Gastroesophageal sphincter (tissue), 4 donors: ENCODE results near the gene CCDC92. TPM values are rescaled to one million over a fixed set of nuclear protein-coding genes. Genes with fewer than 3 reads are reported as not detected.

ENCODE experiments used
- ATAC-seq: fragments of 150-250 bp; one replicate; pipeline ENCODE4 v1.9.1; 2016; ENCODE audit warnings: mild to moderate bottlenecking, moderate library complexity
- H3K27ac ChIP-seq, 4 donors: fragments of 200-600 bp; sonication (generic) in 3 of 4; 1 replicate in 3 of 4; 2 replicates in 1 of 4; pipeline ENCODE4 v1.5.1; 2016 to 2019
- H3K27me3 ChIP-seq: fragments of 200-600 bp; sonication (generic); one replicate; pipeline ENCODE4 v1.5.1; 2019
- H3K36me3 ChIP-seq, 2 donors: fragments of 200-600 bp; sonication (generic); one replicate each; pipeline ENCODE4 v1.5.1; 2019; ENCODE audit warnings: control low read depth in 1 of 2
- H3K4me1 ChIP-seq, 3 donors: fragments of 200-600 bp; sonication (generic); 1 replicate in 2 of 3; 2 replicates in 1 of 3; pipeline ENCODE4 v1.5.1; 2016 to 2019; ENCODE audit warnings: control low read depth in 2 of 3
- H3K4me3 ChIP-seq, 2 donors: fragments of 200-600 bp; sonication (generic); one replicate each; pipeline ENCODE4 v1.5.1; 2019; ENCODE audit warnings: mild to moderate bottlenecking in 1 of 2, moderate library complexity in 1 of 2
- H3K9me3 ChIP-seq, 3 donors: fragments of 200-600 bp; sonication (generic); one replicate each; pipeline ENCODE4 v1.5.1; 2017 to 2019; ENCODE audit warnings: control low read depth in 2 of 3
- CTCF ChIP-seq, 4 experiments: fragments of 200-600 bp in 2 of 4; fragments of 450-650 bp in 2 of 4; sonication (generic) in 1 of 4; IDR thresholded peaks; one replicate each; pipeline ENCODE4 v1.5.1; 2017 to 2019; ENCODE audit warnings: antibody characterized with exemption in 4 of 4, mild to moderate bottlenecking in 2 of 4, moderate library complexity in 2 of 4
- EP300 ChIP-seq: sonication (generic); formaldehyde crosslinking; IDR thresholded peaks from one replicate; pipeline ENCODE4 v1.6.1; 2017; ENCODE audit warnings: antibody characterized with exemption, mild to moderate bottlenecking
- POLR2A ChIP-seq, 2 donors: fragments of 450-650 bp; IDR thresholded peaks; one replicate each; pipeline ENCODE4 v1.6.1; 2017; ENCODE audit warnings: antibody characterized with exemption in 2 of 2, mild to moderate bottlenecking in 2 of 2, moderate library complexity in 1 of 2
- POLR2AphosphoS5 ChIP-seq: sonication (generic); formaldehyde crosslinking; IDR thresholded peaks from one replicate; pipeline ENCODE4 v1.6.1; 2017; ENCODE audit warnings: antibody characterized with exemption
- WGBS, 2 donors: methylation state at CpG; one replicate each; pipeline ENCODE4 v1.1.5; 2018; ENCODE audit warnings: low coverage in 1 of 2; 5-methylcytosine and 5-hydroxymethylcytosine counted together
- total RNA-seq, 4 donors: library from RNA; depleted of rRNA; stranded (reverse); fragments of >200 nt; gene quantifications; one replicate each; pipeline ENCODE4 v1.1.0, GENCODE V29; 2016

The CCDC92 gene
- total RNA-seq, 4 donors from 2014 or later, result 26.2 to 74.3 (median 34.2) TPM

GRCh38 chr12:123908884-123909725, 63.5 kb downstream of the CCDC92 start:
- no peak for ATAC-seq
- H3K9me3 ChIP-seq, result no peaks in the 10 kb centered on the region
- peaks cover 5% of the 10 kb centered on the region for H3K27me3 ChIP-seq
- H3K4me1 ChIP-seq, result no peaks in the 10 kb centered on the region
- H3K36me3 ChIP-seq, result no peaks in the 10 kb centered on the region
- no peak overlapping the region for H3K4me3 ChIP-seq
- WGBS, 2 donors, result 76 to 82% methylated on average over 9 to 20 of the region's 37 CpGs
- H3K27ac ChIP-seq, result no peak overlapping the region
- TF ChIP-seq CTCF (IDR thresholded peaks at IDR 0.05) (no peak), POLR2A (IDR thresholded peaks at IDR 0.05) (no peak)

- H3K9me3 ChIP-seq, result no peaks in the 10 kb centered on the region
- no peak for TF ChIP-seq EP300
- TF ChIP-seq POLR2AphosphoS5, result no peak
- no peak for TF ChIP-seq CTCF (IDR thresholded peaks at IDR 0.05)
- no peak for TF ChIP-seq POLR2A (IDR thresholded peaks at IDR 0.05)
- no peak for ATAC-seq
- peak overlapping the region in 1 of 4 donors; percentile 47 for H3K27ac ChIP-seq
- 50 to 53% methylated on average over 6 to 10 of the region's 12 CpGs for WGBS, 2 donors
- H3K4me1 ChIP-seq, result no peaks in the 10 kb centered on the region
- no peak overlapping the region for H3K4me3 ChIP-seq
- H3K27me3 ChIP-seq, result peaks cover 15% of the 10 kb centered on the region
- H3K36me3 ChIP-seq, result no peaks in the 10 kb centered on the region
Measured at GRCh38 chr12:123907726-123908476, 64.7 kb downstream of the CCDC92 start.

GRCh38 chr12:123906711-123907420, 65.8 kb downstream of the CCDC92 start:
- Histone ChIP-seq H3K4me3 (no peak overlapping the region), H3K4me1 (no peaks in the 10 kb centered on the region), H3K27me3 (peaks cover 24% of the 10 kb centered on the region), H3K9me3 (no peaks in the 10 kb centered on the region), H3K27ac (no peak overlapping the region), H3K36me3 (no peaks in the 10 kb centered on the region)
- TF ChIP-seq POLR2A (IDR thresholded peaks at IDR 0.05), result no peak
- TF ChIP-seq POLR2AphosphoS5, result no peak
- no peak for TF ChIP-seq EP300
- no peak for TF ChIP-seq CTCF (IDR thresholded peaks at IDR 0.05)
- ATAC-seq, result no peak
- 90 to 93% methylated on average over 5 to 6 of the region's 7 CpGs for WGBS, 2 donors

GRCh38 chr12:123905319-123905925, 67.2 kb downstream of the CCDC92 start:
- ATAC-seq, result peak; percentile 61
- TF ChIP-seq EP300 (no peak), POLR2A (IDR thresholded peaks at IDR 0.05) (no peak), CTCF (IDR thresholded peaks at IDR 0.05) (peak in 3 of 4 experiments; percentile 65 to 76 (median 74)), POLR2AphosphoS5 (peak; percentile 16)
- Histone ChIP-seq H3K27ac (no peak overlapping the region), H3K4me1 (no peaks in the 10 kb centered on the region), H3K9me3 (no peaks in the 10 kb centered on the region), H3K27me3 (peaks cover 37% of the 10 kb centered on the region), H3K4me3 (no peak overlapping the region), H3K36me3 (no peaks in the 10 kb centered on the region)
- 13 to 36% methylated on average over 8 to 9 of the region's 9 CpGs for WGBS, 2 donors
